ENCODE measurements around the gene RUFY1. TPM values are rescaled to one million over a fixed set of nuclear protein-coding genes. Genes with fewer than 3 reads are reported as not detected.

The RUFY1 gene
- total and polyA plus RNA-seq, 2 of the 13 experiments (the other 11 are each of a cell fraction or from before 2014, with no cell fraction given) = 19.9 to 31.9 TPM

DNA sequence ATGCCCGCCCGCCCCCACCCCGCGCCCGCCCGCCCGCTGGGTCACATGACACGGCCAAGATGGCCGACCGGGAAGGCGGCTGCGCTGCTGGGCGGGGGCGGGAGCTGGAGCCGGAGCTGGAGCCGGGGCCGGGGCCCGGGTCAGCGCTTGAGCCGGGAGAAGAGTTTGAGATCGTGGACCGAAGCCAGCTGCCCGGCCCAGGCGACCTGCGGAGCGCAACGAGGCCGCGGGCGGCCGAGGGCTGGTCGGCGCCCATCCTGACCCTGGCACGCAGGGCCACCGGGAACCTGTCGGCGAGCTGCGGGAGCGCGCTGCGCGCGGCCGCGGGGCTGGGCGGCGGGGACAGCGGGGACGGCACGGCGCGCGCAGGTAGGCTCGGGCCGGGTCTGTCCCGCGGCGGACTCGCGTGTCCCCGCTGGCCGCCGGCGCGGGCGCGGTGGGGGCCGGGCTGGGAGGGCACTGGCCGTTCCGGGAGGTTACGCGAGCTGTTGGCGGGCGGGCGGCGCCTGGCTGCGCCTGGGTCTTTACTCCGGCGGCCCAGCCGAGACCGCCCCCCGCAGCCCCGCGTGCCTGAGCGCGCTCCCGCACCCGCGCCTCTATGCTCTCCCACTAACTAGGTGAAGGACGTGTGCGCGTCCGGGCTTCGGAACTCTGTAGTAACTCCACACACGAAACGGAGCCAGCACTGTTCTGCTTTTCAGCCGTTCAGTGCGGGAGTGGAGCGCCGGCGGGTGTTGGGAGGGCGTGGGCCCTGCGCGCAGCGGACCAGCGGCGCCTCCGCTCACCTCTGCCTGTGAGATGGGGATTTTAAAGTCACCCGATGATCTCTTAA is at the start of gene RUFY1 (continued):
- TF ChIP-seq DMAP1 (CRISPR knock-in tag; IDR thresholded peaks at IDR 0.05) (peak; percentile 25; the same call in 1 of the 2 replicates), ZNF230 (CRISPR knock-in tag; IDR thresholded peaks at IDR 0.05) (0 out of 2 replicates have a peak, but pooled peaks have one; percentile 15), KLF16 (CRISPR knock-in tag; IDR thresholded peaks at IDR 0.05) (peak in 1 of 2 experiments; percentile 37; a peak in 1 of 4 replicates), ZSCAN31 (CRISPR knock-in tag; IDR thresholded peaks at IDR 0.05; ENCODE audit: low read depth) (no peak), IRF2 (CRISPR knock-in tag; IDR thresholded peaks at IDR 0.05) (0 out of 2 replicates have a peak, but pooled peaks have one; percentile 15), PHF8 (CRISPR knock-in tag; IDR thresholded peaks at IDR 0.05) (peak; percentile 92), PHB2 (IDR thresholded peaks at IDR 0.05; ENCODE audit: partially characterized antibody) (no peak), ZNF33B (CRISPR knock-in tag; IDR thresholded peaks at IDR 0.05) (no peak), RBFOX2 (IDR thresholded peaks at IDR 0.05; ENCODE audit: low read depth, low read length) (peak; percentile 88), ZNF569 (CRISPR knock-in tag; IDR thresholded peaks at IDR 0.05; ENCODE audit: borderline replicate concordance) (no peak), ZBTB1 (CRISPR knock-in tag; IDR thresholded peaks at IDR 0.05; ENCODE audit: borderline replicate concordance) (no peak), ZNF891 (CRISPR knock-in tag; IDR thresholded peaks at IDR 0.05) (peak; percentile 74), HDAC2 (CRISPR knock-in tag; IDR thresholded peaks at IDR 0.05) (peak; percentile 23; the same call in 1 of the 2 replicates), SAP130 (CRISPR knock-in tag; IDR thresholded peaks at IDR 0.05; ENCODE audit: low read depth) (peak; percentile 46), POLR2G (IDR thresholded peaks at IDR 0.05; ENCODE audit: low read depth, low read length) (peak; percentile 92), ZNF430 (CRISPR knock-in tag; IDR thresholded peaks at IDR 0.05) (peak; percentile 44; the same call in 1 of the 2 replicates), KDM3A (CRISPR knock-in tag; IDR thresholded peaks at IDR 0.05; ENCODE audit: low read depth) (no peak)
- TF ChIP-seq, protein P1, sequence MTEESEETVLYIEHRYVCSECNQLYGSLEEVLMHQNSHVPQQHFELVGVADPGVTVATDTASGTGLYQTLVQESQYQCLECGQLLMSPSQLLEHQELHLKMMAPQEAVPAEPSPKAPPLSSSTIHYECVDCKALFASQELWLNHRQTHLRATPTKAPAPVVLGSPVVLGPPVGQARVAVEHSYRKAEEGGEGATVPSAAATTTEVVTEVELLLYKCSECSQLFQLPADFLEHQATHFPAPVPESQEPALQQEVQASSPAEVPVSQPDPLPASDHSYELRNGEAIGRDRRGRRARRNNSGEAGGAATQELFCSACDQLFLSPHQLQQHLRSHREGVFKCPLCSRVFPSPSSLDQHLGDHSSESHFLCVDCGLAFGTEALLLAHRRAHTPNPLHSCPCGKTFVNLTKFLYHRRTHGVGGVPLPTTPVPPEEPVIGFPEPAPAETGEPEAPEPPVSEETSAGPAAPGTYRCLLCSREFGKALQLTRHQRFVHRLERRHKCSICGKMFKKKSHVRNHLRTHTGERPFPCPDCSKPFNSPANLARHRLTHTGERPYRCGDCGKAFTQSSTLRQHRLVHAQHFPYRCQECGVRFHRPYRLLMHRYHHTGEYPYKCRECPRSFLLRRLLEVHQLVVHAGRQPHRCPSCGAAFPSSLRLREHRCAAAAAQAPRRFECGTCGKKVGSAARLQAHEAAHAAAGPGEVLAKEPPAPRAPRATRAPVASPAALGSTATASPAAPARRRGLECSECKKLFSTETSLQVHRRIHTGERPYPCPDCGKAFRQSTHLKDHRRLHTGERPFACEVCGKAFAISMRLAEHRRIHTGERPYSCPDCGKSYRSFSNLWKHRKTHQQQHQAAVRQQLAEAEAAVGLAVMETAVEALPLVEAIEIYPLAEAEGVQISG (CRISPR knock-in tag; IDR thresholded peaks at IDR 0.05) = peak; percentile 41; the same call in 1 of the 2 replicates
- TF ChIP-seq, protein P2, sequence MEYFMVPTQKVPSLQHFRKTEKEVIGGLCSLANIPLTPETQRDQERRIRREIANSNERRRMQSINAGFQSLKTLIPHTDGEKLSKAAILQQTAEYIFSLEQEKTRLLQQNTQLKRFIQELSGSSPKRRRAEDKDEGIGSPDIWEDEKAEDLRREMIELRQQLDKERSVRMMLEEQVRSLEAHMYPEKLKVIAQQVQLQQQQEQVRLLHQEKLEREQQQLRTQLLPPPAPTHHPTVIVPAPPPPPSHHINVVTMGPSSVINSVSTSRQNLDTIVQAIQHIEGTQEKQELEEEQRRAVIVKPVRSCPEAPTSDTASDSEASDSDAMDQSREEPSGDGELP (IDR thresholded peaks at IDR 0.05; ENCODE audit: borderline replicate concordance, low read depth) = peak; percentile 15; the same call in 1 of the 2 replicates
- TF ChIP-seq, protein P3, sequence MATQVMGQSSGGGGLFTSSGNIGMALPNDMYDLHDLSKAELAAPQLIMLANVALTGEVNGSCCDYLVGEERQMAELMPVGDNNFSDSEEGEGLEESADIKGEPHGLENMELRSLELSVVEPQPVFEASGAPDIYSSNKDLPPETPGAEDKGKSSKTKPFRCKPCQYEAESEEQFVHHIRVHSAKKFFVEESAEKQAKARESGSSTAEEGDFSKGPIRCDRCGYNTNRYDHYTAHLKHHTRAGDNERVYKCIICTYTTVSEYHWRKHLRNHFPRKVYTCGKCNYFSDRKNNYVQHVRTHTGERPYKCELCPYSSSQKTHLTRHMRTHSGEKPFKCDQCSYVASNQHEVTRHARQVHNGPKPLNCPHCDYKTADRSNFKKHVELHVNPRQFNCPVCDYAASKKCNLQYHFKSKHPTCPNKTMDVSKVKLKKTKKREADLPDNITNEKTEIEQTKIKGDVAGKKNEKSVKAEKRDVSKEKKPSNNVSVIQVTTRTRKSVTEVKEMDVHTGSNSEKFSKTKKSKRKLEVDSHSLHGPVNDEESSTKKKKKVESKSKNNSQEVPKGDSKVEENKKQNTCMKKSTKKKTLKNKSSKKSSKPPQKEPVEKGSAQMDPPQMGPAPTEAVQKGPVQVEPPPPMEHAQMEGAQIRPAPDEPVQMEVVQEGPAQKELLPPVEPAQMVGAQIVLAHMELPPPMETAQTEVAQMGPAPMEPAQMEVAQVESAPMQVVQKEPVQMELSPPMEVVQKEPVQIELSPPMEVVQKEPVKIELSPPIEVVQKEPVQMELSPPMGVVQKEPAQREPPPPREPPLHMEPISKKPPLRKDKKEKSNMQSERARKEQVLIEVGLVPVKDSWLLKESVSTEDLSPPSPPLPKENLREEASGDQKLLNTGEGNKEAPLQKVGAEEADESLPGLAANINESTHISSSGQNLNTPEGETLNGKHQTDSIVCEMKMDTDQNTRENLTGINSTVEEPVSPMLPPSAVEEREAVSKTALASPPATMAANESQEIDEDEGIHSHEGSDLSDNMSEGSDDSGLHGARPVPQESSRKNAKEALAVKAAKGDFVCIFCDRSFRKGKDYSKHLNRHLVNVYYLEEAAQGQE (IDR thresholded peaks at IDR 0.05; ENCODE audit: borderline replicate concordance in 1 of 2, low read depth in 1 of 2, low read length in 2 of 2) = peak in 1 of 2 experiments; percentile 11; a peak in 1 of 4 replicates
